IMR-90 (cell line): ENCODE measurements around the gene ST8SIA2. TPM values are rescaled to one million over a fixed set of nuclear protein-coding genes. Genes with fewer than 3 reads are reported as not detected.

ENCODE experiments used
- ATAC-seq: fragments of 200-7000 bp; cut with Tn5 transposase; 2 replicates; pipeline ENCODE4 v1.9.1; 2020; ENCODE audit warnings: low read depth, mild to moderate bottlenecking, moderate library complexity
- BruUV-seq: library from RNA; stranded (reverse); fragments of 400-500 nt; replicated peaks from 2 replicates; lab custom pipeline; 2021; lab: Mats Ljungman, UMichigan
- CTCF ChIA-PET: fragments of 300-600 bp; formaldehyde crosslinking; extraction: SDS; loops from one replicate; lab custom pipeline; 2021; ENCODE audit warnings: antibody characterized with exemption; lab: Yijun Ruan, JAX
- POLR2A ChIA-PET: fragments of 300-600 bp; sonication (Branson Sonifier 250); formaldehyde crosslinking; loops from one replicate; lab custom pipeline; 2022; ENCODE audit warnings: antibody characterized with exemption; ENCODE audit not compliant: unreplicated experiment; lab: Charles Lee
- DNase-seq: peaks from one replicate; pipeline ENCODE4 v3.0.0; 2013
- H2AFZ ChIP-seq: replicated peaks from 2 replicates; pipeline ENCODE3; 2013; ENCODE audit warnings: low read length, mild to moderate bottlenecking; ENCODE audit not compliant: poor library complexity
- H2AK5ac ChIP-seq: 2 replicates; pipeline ENCODE4 v1.6.1; 2013; ENCODE audit warnings: low read depth, low read length, inconsistent platforms
- H2AK9ac ChIP-seq: replicated peaks from 2 replicates; pipeline ENCODE3; 2013; ENCODE audit warnings: mild to moderate bottlenecking, low read depth, low read length, moderate library complexity; ENCODE audit not compliant: poor library complexity
- H2BK120ac ChIP-seq: 2 replicates; pipeline ENCODE4 v1.6.1; 2013; ENCODE audit warnings: low read depth, low read length, inconsistent platforms
- H2BK15ac ChIP-seq: 3 replicates; pipeline ENCODE4 v1.6.1; 2013; ENCODE audit warnings: low read depth, low read length, inconsistent platforms
- H2BK20ac ChIP-seq: 2 replicates; pipeline ENCODE4 v1.6.1; 2013; ENCODE audit warnings: low read depth, mild to moderate bottlenecking, inconsistent platforms, low read length, moderate library complexity
- H2BK5ac ChIP-seq: 2 replicates; pipeline ENCODE4 v1.6.1; 2013; ENCODE audit warnings: mild to moderate bottlenecking, low read depth, low read length, inconsistent platforms; ENCODE audit not compliant: poor library complexity, severe bottlenecking
- H3K14ac ChIP-seq: replicated peaks from 2 replicates; pipeline ENCODE4 v1.6.1; 2013; ENCODE audit warnings: low read depth, low read length, inconsistent platforms
- H3K18ac ChIP-seq: 2 replicates; pipeline ENCODE4 v1.6.1; 2013; ENCODE audit warnings: low read depth, low read length, control low read depth
- H3K23ac ChIP-seq: 2 replicates; pipeline ENCODE4 v1.6.1; 2013; ENCODE audit warnings: low read depth, low read length, inconsistent platforms
- H3K27ac ChIP-seq: 2 replicates; pipeline ENCODE4 v1.5.1; 2013; ENCODE audit warnings: mild to moderate bottlenecking, control low read depth, low read length; ENCODE audit not compliant: insufficient read depth
- H3K27me3 ChIP-seq: 2 replicates; pipeline ENCODE4 v1.6.1; 2013; ENCODE audit warnings: low read length; ENCODE audit not compliant: control insufficient read depth, insufficient read depth
- H3K36me3 ChIP-seq: 2 replicates; pipeline ENCODE4 v1.6.1; 2013; ENCODE audit warnings: low read length, mixed read lengths; ENCODE audit not compliant: control insufficient read depth, insufficient read depth
- H3K4ac ChIP-seq: 2 replicates; pipeline ENCODE4 v1.6.1; 2013; ENCODE audit warnings: low read depth, low read length, inconsistent platforms
- H3K4me1 ChIP-seq: 2 replicates; pipeline ENCODE4 v1.6.1; 2013; ENCODE audit warnings: low read length, mixed read lengths; ENCODE audit not compliant: control insufficient read depth, insufficient read depth
- H3K4me2 ChIP-seq: 2 replicates; pipeline ENCODE4 v1.6.1; 2013; ENCODE audit warnings: low read depth, mild to moderate bottlenecking, control low read depth, low read length, moderate library complexity
- H3K4me3 ChIP-seq: 2 replicates; pipeline ENCODE4 v1.5.1; 2013; ENCODE audit warnings: low read depth, mild to moderate bottlenecking, control low read depth, low read length, moderate library complexity; ENCODE audit not compliant: insufficient read depth
- H3K56ac ChIP-seq: 2 replicates; pipeline ENCODE4 v1.6.1; 2013; ENCODE audit warnings: low read length, inconsistent platforms; ENCODE audit not compliant: insufficient read depth; ENCODE audit errors: extremely low read depth
- H3K79me1 ChIP-seq, 2 experiments: 2 replicates each; pipeline ENCODE4 v1.6.1; 2013; ENCODE audit warnings: low read length in 2 of 2, inconsistent platforms in 1 of 2, low read depth in 1 of 2
- H3K9ac ChIP-seq: 2 replicates; pipeline ENCODE4 v1.6.1; 2013; ENCODE audit warnings: low read depth, low read length, control low read depth
- H3K9me1 ChIP-seq: 2 replicates; pipeline ENCODE4 v1.6.1; 2013; ENCODE audit warnings: low read length, inconsistent platforms; ENCODE audit not compliant: insufficient read depth
- H3K9me3 ChIP-seq: 2 replicates; pipeline ENCODE4 v1.6.1; 2013; ENCODE audit warnings: low read length; ENCODE audit not compliant: control insufficient read depth, insufficient read depth
- H4K20me1 ChIP-seq: 2 replicates; pipeline ENCODE4 v1.6.1; 2013; ENCODE audit warnings: low read length, inconsistent platforms; ENCODE audit not compliant: insufficient read depth
- H4K5ac ChIP-seq: 2 replicates; pipeline ENCODE4 v1.6.1; 2013; ENCODE audit warnings: mild to moderate bottlenecking, low read depth, low read length, control low read depth
- H4K8ac ChIP-seq, 2 experiments: 2 replicates each; pipeline ENCODE4 v1.6.1; 2013; ENCODE audit warnings: low read depth in 2 of 2, low read length in 2 of 2, control low read depth in 1 of 2, inconsistent platforms in 1 of 2
- H4K91ac ChIP-seq: 2 replicates; pipeline ENCODE4 v1.6.1; 2013; ENCODE audit warnings: low read depth, low read length, inconsistent platforms; ENCODE audit not compliant: insufficient read depth
- CEBPB ChIP-seq: IDR thresholded peaks from 2 replicates; pipeline ENCODE4 v1.6.1; 2012; ENCODE audit warnings: low read depth, low read length, improper control_type of control experiment
- POLR2A ChIP-seq: IDR thresholded peaks from 2 replicates; pipeline ENCODE4 v1.6.1; 2012; ENCODE audit warnings: mild to moderate bottlenecking, low read depth, low read length
- RAD21 ChIP-seq: IDR thresholded peaks from 2 replicates; pipeline ENCODE4 v1.6.1; 2012; ENCODE audit warnings: low read length, improper control_type of control experiment
- RCOR1 ChIP-seq: IDR thresholded peaks from 2 replicates; pipeline ENCODE4 v1.6.1; 2012; ENCODE audit warnings: mild to moderate bottlenecking, low read length, improper control_type of control experiment; ENCODE audit not compliant: insufficient replicate concordance
- WGBS, 2 experiments: methylation state at CpG; one replicate each; pipeline versions ENCODE4 v1.1.5 to v1.1.7; 2013; ENCODE audit warnings: missing lambda C conversion rate in 2 of 2; ENCODE audit not compliant: insufficient read length in 1 of 2; ENCODE audit errors: extremely low coverage in 2 of 2; 5-methylcytosine and 5-hydroxymethylcytosine counted together
- dilution Hi-C: fragments of 300-500 bp; cut with HindIII; formaldehyde crosslinking; loops from one replicate; pipeline ENCODE4 v1.14.3; 2018; ENCODE audit warnings: low sequenced_read_pairs; ENCODE audit not compliant: unreplicated experiment
- in situ Hi-C: fragments of 300-500 bp; cut with MboI; formaldehyde crosslinking; loops from 3 replicates; pipeline ENCODE4 v1.14.3; 2019; ENCODE audit warnings: low sequenced_read_pairs, inconsistent platforms, mixed read lengths
- intact Hi-C: fragments of 100-400 bp; cut with micrococcal nuclease; formaldehyde crosslinking; loops from 2 replicates; pipeline ENCODE4 v1.10.0; 2022
- polyA plus RNA-seq, 3 experiments: library from polyadenylated mRNA; depleted of rRNA; stranded (reverse); fragments of >200 nt; gene quantifications; 2 replicates each; pipeline ENCODE4 v1.2.3, GENCODE V29; 2012; ENCODE audit warnings: low replicate concordance in 1 of 3
- total RNA-seq: library from RNA; depleted of rRNA; stranded (reverse); fragments of >200 nt; gene quantifications from 2 replicates; pipeline ENCODE4 v1.2.3, GENCODE V29; 2012
- TF ChIP-seq, protein P1 (sequence below): conservative IDR thresholded peaks from 2 replicates; pipeline ENCODE4 v1.5.1; 2012; ENCODE audit warnings: mild to moderate bottlenecking, low read depth, low read length, improper control_type of control experiment
- TF ChIP-seq, protein P2 (sequence below): fragments of 150-350 bp; IDR thresholded peaks from 2 replicates; pipeline ENCODE4 v1.6.1; 2016; ENCODE audit warnings: low read depth, mild to moderate bottlenecking, low read length, moderate library complexity, borderline replicate concordance
- TF ChIP-seq, protein P3 (sequence below): fragments of 150-350 bp; IDR thresholded peaks from 2 replicates; pipeline ENCODE4 v1.6.1; 2017; ENCODE audit warnings: mild to moderate bottlenecking, antibody characterized with exemption, low read length, low read depth

The ST8SIA2 gene
- total and polyA plus RNA-seq, 2 of the 4 experiments (the other 2 are of a cell fraction): not detected

DNA sequence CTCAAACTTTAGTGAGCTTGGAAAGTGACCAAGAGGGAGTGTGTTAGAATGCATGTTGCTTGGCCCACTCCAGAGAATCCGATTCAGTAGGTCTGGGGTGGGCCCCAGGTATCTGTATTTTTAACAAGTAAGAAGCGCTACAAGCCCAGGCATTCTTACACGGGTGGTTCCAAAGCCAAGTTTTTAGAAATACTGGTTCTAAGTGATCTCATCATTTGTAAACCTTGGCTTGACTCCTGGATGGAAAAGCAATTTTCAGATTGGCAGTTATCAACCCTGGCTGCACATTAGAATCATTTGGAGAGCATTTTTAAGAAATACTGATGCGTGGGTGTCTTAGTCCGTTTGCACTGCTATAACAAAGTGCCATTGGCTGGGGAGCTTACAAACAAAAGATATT lies 27.3 kb upstream of the ST8SIA2 start:
- no peak overlapping the region for H4K5ac ChIP-seq
- no peak overlapping the region for H3K23ac ChIP-seq
- DNase-seq (no peak), ATAC-seq (no peak)
- H3K79me1 ChIP-seq: no peaks in the 10 kb centered on the region
- in situ Hi-C loops: no loop called here
- no peaks in the 10 kb centered on the region for H3K4me1 ChIP-seq
- H4K8ac ChIP-seq: no peak overlapping the region
- no peak overlapping the region for H3K4ac ChIP-seq
- no peak overlapping the region for H4K91ac ChIP-seq
- intact Hi-C loops: no loop called here
- H3K18ac ChIP-seq: no peak overlapping the region
- H4K20me1 ChIP-seq: no peaks in the 10 kb centered on the region
- H2BK5ac ChIP-seq: no peak overlapping the region
- no peak overlapping the region for H3K4me3 ChIP-seq
- no peak overlapping the region for H3K14ac ChIP-seq
- 50% methylated on average over 4 of the region's 5 CpGs; no CpG with 5 or more reads in 1 of the 2 experiments for WGBS, 2 experiments
- H3K27ac ChIP-seq: no peak overlapping the region
- H2AK9ac ChIP-seq: no peak overlapping the region
- H3K9me1 ChIP-seq: no peaks in the 10 kb centered on the region
- H3K4me2 ChIP-seq: no peak overlapping the region
- TF ChIP-seq RAD21 (no peak), RCOR1 (no peak), CEBPB (no peak), POLR2A (no peak)
- TF ChIP-seq, protein P1, sequence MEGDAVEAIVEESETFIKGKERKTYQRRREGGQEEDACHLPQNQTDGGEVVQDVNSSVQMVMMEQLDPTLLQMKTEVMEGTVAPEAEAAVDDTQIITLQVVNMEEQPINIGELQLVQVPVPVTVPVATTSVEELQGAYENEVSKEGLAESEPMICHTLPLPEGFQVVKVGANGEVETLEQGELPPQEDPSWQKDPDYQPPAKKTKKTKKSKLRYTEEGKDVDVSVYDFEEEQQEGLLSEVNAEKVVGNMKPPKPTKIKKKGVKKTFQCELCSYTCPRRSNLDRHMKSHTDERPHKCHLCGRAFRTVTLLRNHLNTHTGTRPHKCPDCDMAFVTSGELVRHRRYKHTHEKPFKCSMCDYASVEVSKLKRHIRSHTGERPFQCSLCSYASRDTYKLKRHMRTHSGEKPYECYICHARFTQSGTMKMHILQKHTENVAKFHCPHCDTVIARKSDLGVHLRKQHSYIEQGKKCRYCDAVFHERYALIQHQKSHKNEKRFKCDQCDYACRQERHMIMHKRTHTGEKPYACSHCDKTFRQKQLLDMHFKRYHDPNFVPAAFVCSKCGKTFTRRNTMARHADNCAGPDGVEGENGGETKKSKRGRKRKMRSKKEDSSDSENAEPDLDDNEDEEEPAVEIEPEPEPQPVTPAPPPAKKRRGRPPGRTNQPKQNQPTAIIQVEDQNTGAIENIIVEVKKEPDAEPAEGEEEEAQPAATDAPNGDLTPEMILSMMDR: no peak
- TF ChIP-seq, protein P2, sequence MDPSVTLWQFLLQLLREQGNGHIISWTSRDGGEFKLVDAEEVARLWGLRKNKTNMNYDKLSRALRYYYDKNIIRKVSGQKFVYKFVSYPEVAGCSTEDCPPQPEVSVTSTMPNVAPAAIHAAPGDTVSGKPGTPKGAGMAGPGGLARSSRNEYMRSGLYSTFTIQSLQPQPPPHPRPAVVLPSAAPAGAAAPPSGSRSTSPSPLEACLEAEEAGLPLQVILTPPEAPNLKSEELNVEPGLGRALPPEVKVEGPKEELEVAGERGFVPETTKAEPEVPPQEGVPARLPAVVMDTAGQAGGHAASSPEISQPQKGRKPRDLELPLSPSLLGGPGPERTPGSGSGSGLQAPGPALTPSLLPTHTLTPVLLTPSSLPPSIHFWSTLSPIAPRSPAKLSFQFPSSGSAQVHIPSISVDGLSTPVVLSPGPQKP: no peak
- TF ChIP-seq, protein P3, sequence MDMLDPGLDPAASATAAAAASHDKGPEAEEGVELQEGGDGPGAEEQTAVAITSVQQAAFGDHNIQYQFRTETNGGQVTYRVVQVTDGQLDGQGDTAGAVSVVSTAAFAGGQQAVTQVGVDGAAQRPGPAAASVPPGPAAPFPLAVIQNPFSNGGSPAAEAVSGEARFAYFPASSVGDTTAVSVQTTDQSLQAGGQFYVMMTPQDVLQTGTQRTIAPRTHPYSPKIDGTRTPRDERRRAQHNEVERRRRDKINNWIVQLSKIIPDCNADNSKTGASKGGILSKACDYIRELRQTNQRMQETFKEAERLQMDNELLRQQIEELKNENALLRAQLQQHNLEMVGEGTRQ: no peak
- CTCF ChIA-PET: no interaction called here
- H3K9ac ChIP-seq: no peak overlapping the region
- H3K56ac ChIP-seq: no peak overlapping the region
- BruUV-seq: no TSS peak
- no peaks in the 10 kb centered on the region for H3K27me3 ChIP-seq
- no peak overlapping the region for H2BK120ac ChIP-seq
- H2AFZ ChIP-seq: no peak overlapping the region
- POLR2A ChIA-PET: no interaction called here
- no peaks in the 10 kb centered on the region for H3K36me3 ChIP-seq
- dilution Hi-C loops: no loop called here
- no peak overlapping the region for H2AK5ac ChIP-seq
- H3K9me3 ChIP-seq: no peaks in the 10 kb centered on the region
- H2BK20ac ChIP-seq: no peak overlapping the region
- no peak overlapping the region for H2BK15ac ChIP-seq
